Measurements from ENCODE around the gene C15orf61.

Gene C15orf61

DNA sequence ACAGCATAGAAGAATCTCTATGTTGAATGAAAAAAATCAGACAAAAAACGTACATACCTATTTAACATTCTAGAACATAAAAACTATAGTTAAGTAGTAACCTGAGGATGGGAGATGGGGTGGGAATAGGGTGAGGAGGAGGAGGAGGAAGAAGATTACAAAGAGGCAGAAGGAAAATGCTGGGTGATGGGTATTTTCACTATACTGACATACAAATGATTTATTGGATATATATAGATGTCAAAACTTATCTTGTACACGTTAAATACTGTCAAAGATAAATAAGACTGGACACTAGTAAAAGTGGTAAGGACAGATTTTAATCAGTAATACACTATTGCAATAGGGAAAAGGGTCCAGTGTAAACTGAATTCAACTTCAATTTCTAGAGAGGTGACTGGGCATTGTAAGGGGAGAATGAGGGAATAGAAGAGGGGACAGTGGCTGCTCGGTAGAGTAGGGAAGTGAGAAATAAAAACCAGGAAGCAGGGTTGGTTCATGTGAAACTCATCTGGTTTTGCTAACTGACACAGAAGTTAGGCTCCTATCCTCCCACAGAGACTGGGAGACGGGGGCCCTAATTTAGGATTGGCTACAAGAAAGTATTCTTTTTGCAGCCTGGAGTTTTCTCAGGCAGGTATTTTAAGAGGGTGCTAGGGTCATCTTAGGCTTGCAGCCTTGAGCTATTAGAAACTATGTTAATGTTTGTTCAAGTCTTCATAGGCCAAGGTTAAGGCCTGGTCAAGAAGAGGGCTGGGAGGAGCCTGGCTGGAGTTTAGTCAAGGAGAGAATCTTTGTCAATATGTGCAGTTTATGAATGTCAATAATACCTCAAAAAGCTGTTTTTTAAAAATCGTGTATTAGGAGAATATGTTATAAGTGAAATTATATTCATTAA, 15.0 kb upstream of the C15orf61 start:
- Histone ChIP-seq H2AK5ac (ENCODE audit: low read length, severe bottlenecking) (no peak overlapping the region), H3K9ac (ENCODE audit: low read length) (peak overlapping the region; percentile 63), H3K18ac (ENCODE audit: low read depth in 1 of 2, low read length in 2 of 2) (no peak overlapping the region), H2AFZ (ENCODE audit: low read depth, low read length) (no peak overlapping the region), H2BK15ac (ENCODE audit: low read depth, poor library complexity, severe bottlenecking) (no peak overlapping the region), H2BK12ac (ENCODE audit: low read length in 2 of 2) (no peak overlapping the region), H4K91ac (ENCODE audit: low read length) (no peak overlapping the region), H2BK5ac (ENCODE audit: low read depth, low read length, poor library complexity, severe bottlenecking) (no peak overlapping the region), H3K23ac (ENCODE audit: low read length in 2 of 2) (no peak overlapping the region), H3K79me1 (replicated peaks; ENCODE audit: low read length, poor library complexity, severe bottlenecking) (no peaks in the 10 kb centered on the region), H3K14ac (ENCODE audit: low read length in 2 of 2) (no peak overlapping the region), H3K27me3 (ENCODE audit: control insufficient read depth in 1 of 2, insufficient read depth in 1 of 2, low read length in 2 of 2) (no peaks in the 10 kb centered on the region), H3K4me3 (ENCODE audit: insufficient read depth in 1 of 2, low read depth in 1 of 2, low read length in 2 of 2) (peak overlapping the region in 1 of 2 experiments; percentile 14), H3K27ac (ENCODE audit: low read length, poor library complexity, severe bottlenecking) (no peak overlapping the region), H3K36me3 (ENCODE audit: control insufficient read depth in 1 of 2, insufficient read depth in 2 of 2, low read depth in 1 of 2, low read length in 2 of 2) (no peaks in the 10 kb centered on the region), H3K9me3 (ENCODE audit: control insufficient read depth, low read length) (no peaks in the 10 kb centered on the region), H3K4ac (ENCODE audit: low read depth in 1 of 2, low read length in 2 of 2) (no peak overlapping the region), H3K4me2 (ENCODE audit: low read length, poor library complexity, severe bottlenecking) (no peak overlapping the region), H2BK120ac (ENCODE audit: low read depth, low read length) (no peak overlapping the region), H3K4me1 (ENCODE audit: control insufficient read depth, insufficient read depth, low read depth, low read length) (peaks cover 5% of the 10 kb centered on the region), H4K8ac (ENCODE audit: low read length) (no peak overlapping the region)
- WGBS, result 93% methylated on average over 2 of the region's 5 CpGs
- no peak for DNase-seq

GRCh38 chr15:67506775-67507747, 13.9 kb upstream of the C15orf61 start:
- Histone ChIP-seq H4K8ac (ENCODE audit: low read length) (no peak overlapping the region), H2BK15ac (ENCODE audit: low read depth, poor library complexity, severe bottlenecking) (no peak overlapping the region), H3K23ac (ENCODE audit: low read length in 2 of 2) (no peak overlapping the region), H3K14ac (ENCODE audit: low read length in 2 of 2) (no peak overlapping the region), H3K4ac (ENCODE audit: low read depth in 1 of 2, low read length in 2 of 2) (no peak overlapping the region), H3K4me2 (ENCODE audit: low read length, poor library complexity, severe bottlenecking) (no peak overlapping the region), H3K27ac (ENCODE audit: low read length, poor library complexity, severe bottlenecking) (no peak overlapping the region), H3K4me3 (ENCODE audit: insufficient read depth in 1 of 2, low read depth in 1 of 2, low read length in 2 of 2) (no peak overlapping the region), H3K36me3 (ENCODE audit: control insufficient read depth in 1 of 2, insufficient read depth in 2 of 2, low read depth in 1 of 2, low read length in 2 of 2) (peaks cover 0 to under 1% of the 10 kb centered on the region in 2 experiments), H2BK12ac (ENCODE audit: low read length in 2 of 2) (no peak overlapping the region), H3K18ac (ENCODE audit: low read depth in 1 of 2, low read length in 2 of 2) (no peak overlapping the region), H2BK5ac (ENCODE audit: low read depth, low read length, poor library complexity, severe bottlenecking) (no peak overlapping the region), H4K91ac (ENCODE audit: low read length) (no peak overlapping the region), H3K27me3 (ENCODE audit: control insufficient read depth in 1 of 2, insufficient read depth in 1 of 2, low read length in 2 of 2) (no peaks in the 10 kb centered on the region), H2AFZ (ENCODE audit: low read depth, low read length) (no peak overlapping the region), H2AK5ac (ENCODE audit: low read length, severe bottlenecking) (no peak overlapping the region), H3K9me3 (ENCODE audit: control insufficient read depth, low read length) (no peaks in the 10 kb centered on the region), H3K79me1 (replicated peaks; ENCODE audit: low read length, poor library complexity, severe bottlenecking) (no peaks in the 10 kb centered on the region), H2BK120ac (ENCODE audit: low read depth, low read length) (no peak overlapping the region), H3K4me1 (ENCODE audit: control insufficient read depth, insufficient read depth, low read depth, low read length) (peaks cover 6% of the 10 kb centered on the region), H3K9ac (ENCODE audit: low read length) (no peak overlapping the region)
- DNase-seq, result no peak
- 100% methylated on average over 4 of the region's 11 CpGs for WGBS

GRCh38 chr15:67508407-67508806, 12.5 kb upstream of the C15orf61 start:
- Histone ChIP-seq H4K91ac (ENCODE audit: low read length) (no peak overlapping the region), H3K4me3 (ENCODE audit: insufficient read depth in 1 of 2, low read depth in 1 of 2, low read length in 2 of 2) (no peak overlapping the region), H2BK12ac (ENCODE audit: low read length in 2 of 2) (no peak overlapping the region), H3K79me1 (replicated peaks; ENCODE audit: low read length, poor library complexity, severe bottlenecking) (no peaks in the 10 kb centered on the region), H3K4ac (ENCODE audit: low read depth in 1 of 2, low read length in 2 of 2) (no peak overlapping the region), H3K23ac (ENCODE audit: low read length in 2 of 2) (no peak overlapping the region), H4K8ac (ENCODE audit: low read length) (no peak overlapping the region), H3K27me3 (ENCODE audit: control insufficient read depth in 1 of 2, insufficient read depth in 1 of 2, low read length in 2 of 2) (no peaks in the 10 kb centered on the region), H2BK120ac (ENCODE audit: low read depth, low read length) (no peak overlapping the region), H3K14ac (ENCODE audit: low read length in 2 of 2) (no peak overlapping the region), H3K9ac (ENCODE audit: low read length) (no peak overlapping the region), H2BK15ac (ENCODE audit: low read depth, poor library complexity, severe bottlenecking) (no peak overlapping the region), H3K18ac (ENCODE audit: low read depth in 1 of 2, low read length in 2 of 2) (no peak overlapping the region), H3K36me3 (ENCODE audit: control insufficient read depth in 1 of 2, insufficient read depth in 2 of 2, low read depth in 1 of 2, low read length in 2 of 2) (peaks cover 0 to 12% of the 10 kb centered on the region in 2 experiments), H3K4me2 (ENCODE audit: low read length, poor library complexity, severe bottlenecking) (no peak overlapping the region), H3K9me3 (ENCODE audit: control insufficient read depth, low read length) (no peaks in the 10 kb centered on the region), H3K4me1 (ENCODE audit: control insufficient read depth, insufficient read depth, low read depth, low read length) (peaks cover 9% of the 10 kb centered on the region), H3K27ac (ENCODE audit: low read length, poor library complexity, severe bottlenecking) (no peak overlapping the region), H2AFZ (ENCODE audit: low read depth, low read length) (no peak overlapping the region), H2AK5ac (ENCODE audit: low read length, severe bottlenecking) (no peak overlapping the region), H2BK5ac (ENCODE audit: low read depth, low read length, poor library complexity, severe bottlenecking) (no peak overlapping the region)
- 84% methylated on average over 2 of the region's 3 CpGs for WGBS
- no peak for DNase-seq

DNA sequence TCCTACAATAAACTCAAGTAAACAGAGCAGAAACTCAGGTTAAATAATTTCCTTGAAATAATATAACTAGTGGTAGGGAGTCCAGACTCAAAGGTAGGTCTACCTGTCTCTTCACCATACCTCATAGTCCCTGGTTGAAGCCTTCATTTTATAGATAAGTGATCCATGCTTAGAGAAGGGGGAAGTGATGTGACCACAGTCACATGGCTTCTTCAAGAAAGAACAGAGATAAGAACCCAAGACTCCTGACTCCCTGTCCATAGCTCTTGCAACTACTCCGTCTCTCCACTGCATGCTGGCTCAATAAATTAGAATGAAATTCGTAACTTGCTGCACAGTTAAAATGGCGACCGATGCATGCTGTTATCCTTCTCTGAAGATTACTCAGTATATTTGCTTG, 11.0 kb upstream of the C15orf61 start:
- Histone ChIP-seq H3K4me3 (ENCODE audit: insufficient read depth in 1 of 2, low read depth in 1 of 2, low read length in 2 of 2) (no peak overlapping the region), H3K27me3 (ENCODE audit: control insufficient read depth in 1 of 2, insufficient read depth in 1 of 2, low read length in 2 of 2) (no peaks in the 10 kb centered on the region), H3K36me3 (ENCODE audit: control insufficient read depth in 1 of 2, insufficient read depth in 2 of 2, low read depth in 1 of 2, low read length in 2 of 2) (peaks cover 4 to 28% of the 10 kb centered on the region in 2 experiments), H3K27ac (ENCODE audit: low read length, poor library complexity, severe bottlenecking) (peak overlapping the region; percentile 74), H3K18ac (ENCODE audit: low read depth in 1 of 2, low read length in 2 of 2) (no peak overlapping the region), H2BK15ac (ENCODE audit: low read depth, poor library complexity, severe bottlenecking) (no peak overlapping the region), H3K14ac (ENCODE audit: low read length in 2 of 2) (no peak overlapping the region), H3K4me1 (ENCODE audit: control insufficient read depth, insufficient read depth, low read depth, low read length) (peaks cover 7% of the 10 kb centered on the region), H4K91ac (ENCODE audit: low read length) (no peak overlapping the region), H3K23ac (ENCODE audit: low read length in 2 of 2) (peak overlapping the region in 1 of 2 experiments; percentile 40), H2BK12ac (ENCODE audit: low read length in 2 of 2) (no peak overlapping the region), H3K4me2 (ENCODE audit: low read length, poor library complexity, severe bottlenecking) (no peak overlapping the region), H3K4ac (ENCODE audit: low read depth in 1 of 2, low read length in 2 of 2) (no peak overlapping the region), H3K9ac (ENCODE audit: low read length) (no peak overlapping the region), H3K9me3 (ENCODE audit: control insufficient read depth, low read length) (no peaks in the 10 kb centered on the region), H3K79me1 (replicated peaks; ENCODE audit: low read length, poor library complexity, severe bottlenecking) (no peaks in the 10 kb centered on the region), H2AFZ (ENCODE audit: low read depth, low read length) (no peak overlapping the region), H4K8ac (ENCODE audit: low read length) (no peak overlapping the region), H2AK5ac (ENCODE audit: low read length, severe bottlenecking) (no peak overlapping the region), H2BK120ac (ENCODE audit: low read depth, low read length) (no peak overlapping the region), H2BK5ac (ENCODE audit: low read depth, low read length, poor library complexity, severe bottlenecking) (no peak overlapping the region)
- WGBS, result 97% methylated on average over 4 of the region's 4 CpGs
- no peak for DNase-seq
